ENCODE data around the gene LHFPL3.

Gene LHFPL3

DNA sequence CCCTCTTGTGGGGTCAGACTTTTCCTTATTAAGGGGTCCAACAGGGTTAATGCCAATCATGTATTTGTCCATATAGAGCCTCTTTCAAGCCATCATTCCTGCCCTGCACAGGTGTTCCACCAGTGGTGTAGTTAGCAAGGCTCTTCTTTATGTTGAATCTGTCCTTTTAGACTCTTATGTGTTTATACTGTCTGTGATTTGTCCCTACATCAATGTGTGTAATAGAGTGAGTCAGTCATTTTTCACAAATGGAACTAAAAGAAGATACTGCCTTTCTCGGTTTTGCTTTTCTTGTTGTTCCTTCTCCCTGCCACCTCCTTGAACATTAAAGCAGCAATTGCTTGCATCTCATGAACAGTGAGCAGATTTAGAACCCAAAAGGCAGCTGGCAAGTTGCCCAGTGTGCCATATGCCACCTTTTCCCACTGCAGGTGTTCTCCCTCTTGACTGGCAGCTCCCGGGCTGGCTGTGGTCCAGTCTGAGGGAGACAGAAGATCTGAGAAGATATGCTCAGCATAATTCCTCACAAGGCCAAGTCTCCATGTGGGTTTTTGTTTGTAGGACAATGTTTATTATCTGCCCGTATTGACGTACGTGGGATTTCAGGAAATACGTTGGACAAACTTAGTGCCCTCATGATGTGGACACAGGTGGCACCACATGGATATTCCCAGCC is 154.1 kb downstream of the LHFPL3 start:
- Mint-ChIP-seq H3K27ac (no peak overlapping the region), H3K4me1 (ENCODE audit: low read depth) (no peaks in the 10 kb centered on the region), H3K9me3 (no peaks in the 10 kb centered on the region), H3K4me3 (no peak overlapping the region), H3K36me3 (ENCODE audit: low read depth) (no peaks in the 10 kb centered on the region), H3K27me3 (ENCODE audit: low read depth) (no peaks in the 10 kb centered on the region)

DNA sequence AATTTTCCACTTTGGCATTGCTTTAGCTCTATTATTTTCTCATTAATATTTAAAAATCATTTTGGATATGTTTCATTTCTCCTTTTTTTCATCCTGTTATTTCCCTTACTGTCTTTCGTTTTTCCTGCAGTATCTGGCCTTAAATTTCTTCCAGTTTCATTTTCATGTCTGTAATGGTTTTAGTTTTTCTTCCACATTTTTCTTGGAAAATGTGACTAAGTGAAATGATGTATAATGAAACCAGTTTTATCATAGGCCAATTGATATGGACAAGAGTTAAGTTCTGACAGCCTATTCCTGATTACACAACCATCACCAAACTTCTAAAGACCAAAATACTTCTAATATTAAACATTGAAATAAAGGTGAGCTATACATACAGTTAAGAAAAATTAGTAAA is 158.5 kb downstream of the LHFPL3 start:
- Mint-ChIP-seq H3K27ac (no peak overlapping the region), H3K9me3 (no peaks in the 10 kb centered on the region), H3K4me1 (ENCODE audit: low read depth) (no peaks in the 10 kb centered on the region), H3K27me3 (ENCODE audit: low read depth) (no peaks in the 10 kb centered on the region), H3K4me3 (no peak overlapping the region), H3K36me3 (ENCODE audit: low read depth) (no peaks in the 10 kb centered on the region)

DNA sequence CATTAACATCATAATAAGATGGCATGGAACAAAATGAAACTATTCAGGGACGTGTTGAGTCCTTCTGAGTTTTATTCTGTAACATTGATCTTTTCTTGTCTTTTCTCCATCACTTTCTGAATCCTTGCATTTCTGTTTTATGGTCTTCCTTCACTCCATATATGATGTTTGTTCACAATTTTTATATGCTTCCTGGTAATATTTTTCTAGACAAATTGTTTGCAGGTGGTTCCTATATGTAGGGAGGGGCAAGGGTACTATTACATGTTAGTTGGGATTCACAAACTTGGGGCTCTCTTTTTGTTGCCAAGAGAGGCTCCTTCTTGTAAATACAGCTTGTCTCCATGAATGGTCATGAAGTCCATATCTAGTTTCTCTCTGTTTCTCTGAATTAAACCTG is 159.2 kb downstream of the LHFPL3 start:
- no peaks in the 10 kb centered on the region for H3K27me3 Mint-ChIP-seq (ENCODE audit: low read depth)

DNA sequence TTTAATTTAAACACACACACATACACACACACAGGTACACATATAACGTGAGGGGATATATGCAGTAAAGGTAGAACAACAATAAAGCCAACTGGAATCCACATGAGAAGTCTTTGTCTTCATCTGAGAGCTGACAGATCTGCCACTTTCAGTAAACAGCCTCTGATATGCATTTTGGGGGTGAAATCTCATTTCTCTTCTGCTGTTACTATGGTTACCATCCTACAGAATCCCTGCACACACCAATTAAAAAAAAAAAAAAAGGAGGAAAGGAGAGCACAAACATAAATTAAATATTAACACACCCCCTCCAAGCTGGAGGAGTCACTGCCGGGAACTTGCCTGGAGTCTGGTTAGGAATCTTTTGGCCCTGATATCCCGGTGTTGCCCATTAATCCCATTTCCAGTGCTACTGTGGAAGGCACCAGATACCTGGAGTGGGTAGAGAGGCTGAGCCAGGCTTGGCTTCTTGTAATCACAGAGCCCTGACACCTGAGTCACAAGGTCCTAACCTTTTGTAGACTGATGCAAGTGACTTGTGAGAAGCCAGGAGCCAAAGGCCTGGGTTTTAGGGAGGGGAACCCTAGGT is 169.1 kb downstream of the LHFPL3 start:
- Mint-ChIP-seq H3K4me1 (ENCODE audit: low read depth) (no peaks in the 10 kb centered on the region), H3K9me3 (no peaks in the 10 kb centered on the region), H3K27ac (no peak overlapping the region), H3K27me3 (ENCODE audit: low read depth) (no peaks in the 10 kb centered on the region), H3K4me3 (no peak overlapping the region), H3K36me3 (ENCODE audit: low read depth) (no peaks in the 10 kb centered on the region)

More for the DNA sequence above, 159.2 kb downstream of the LHFPL3 start:
- no peaks in the 10 kb centered on the region for H3K36me3 Mint-ChIP-seq (ENCODE audit: low read depth)
- no peak overlapping the region for H3K27ac Mint-ChIP-seq
- no peaks in the 10 kb centered on the region for H3K4me1 Mint-ChIP-seq (ENCODE audit: low read depth)
- H3K9me3 Mint-ChIP-seq, result no peaks in the 10 kb centered on the region
- H3K4me3 Mint-ChIP-seq, result no peak overlapping the region

DNA sequence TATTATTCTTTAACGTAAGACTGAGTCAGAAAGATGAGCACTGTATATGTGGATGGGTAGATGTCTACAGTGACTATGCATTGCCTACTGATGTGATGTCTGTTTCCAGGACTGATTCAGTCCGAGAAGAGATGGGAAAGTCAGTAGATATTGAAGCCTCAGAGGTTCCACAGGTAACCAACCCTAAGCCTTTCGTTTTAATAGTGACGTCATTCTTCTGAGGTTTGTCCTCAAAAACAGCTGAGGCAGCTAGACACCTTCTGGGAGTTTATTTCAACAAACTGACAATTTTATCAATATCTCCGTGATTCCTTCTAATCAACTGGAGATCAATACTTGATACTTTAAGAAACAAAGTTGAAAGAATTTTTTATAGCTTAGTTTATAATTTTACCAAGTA is 171.6 kb downstream of the LHFPL3 start:
- Mint-ChIP-seq H3K4me3 (no peak overlapping the region), H3K4me1 (ENCODE audit: low read depth) (no peaks in the 10 kb centered on the region), H3K36me3 (ENCODE audit: low read depth) (no peaks in the 10 kb centered on the region), H3K9me3 (no peaks in the 10 kb centered on the region), H3K27ac (no peak overlapping the region), H3K27me3 (ENCODE audit: low read depth) (no peaks in the 10 kb centered on the region)

DNA sequence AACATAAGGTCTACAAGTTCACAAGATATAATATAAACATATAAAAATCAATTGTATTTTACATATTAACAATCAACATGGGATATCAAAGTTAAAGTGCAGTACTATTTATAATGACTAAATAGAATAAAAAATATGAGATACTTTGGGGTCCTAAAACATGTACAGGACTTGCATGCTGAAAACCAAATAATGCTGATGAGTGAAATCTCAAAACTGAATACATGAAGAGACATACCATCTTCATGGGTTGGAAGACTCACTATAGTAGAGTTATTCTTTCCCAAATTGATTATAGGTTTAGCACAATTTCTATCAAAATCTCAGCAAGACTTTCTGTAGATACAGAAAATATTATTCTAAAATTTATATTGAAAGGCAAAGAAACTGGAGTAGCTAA is 181.5 kb downstream of the LHFPL3 start:
- Mint-ChIP-seq H3K4me1 (ENCODE audit: low read depth) (no peaks in the 10 kb centered on the region), H3K27me3 (ENCODE audit: low read depth) (no peaks in the 10 kb centered on the region), H3K4me3 (no peak overlapping the region), H3K27ac (no peak overlapping the region), H3K36me3 (ENCODE audit: low read depth) (no peaks in the 10 kb centered on the region), H3K9me3 (no peaks in the 10 kb centered on the region)

DNA sequence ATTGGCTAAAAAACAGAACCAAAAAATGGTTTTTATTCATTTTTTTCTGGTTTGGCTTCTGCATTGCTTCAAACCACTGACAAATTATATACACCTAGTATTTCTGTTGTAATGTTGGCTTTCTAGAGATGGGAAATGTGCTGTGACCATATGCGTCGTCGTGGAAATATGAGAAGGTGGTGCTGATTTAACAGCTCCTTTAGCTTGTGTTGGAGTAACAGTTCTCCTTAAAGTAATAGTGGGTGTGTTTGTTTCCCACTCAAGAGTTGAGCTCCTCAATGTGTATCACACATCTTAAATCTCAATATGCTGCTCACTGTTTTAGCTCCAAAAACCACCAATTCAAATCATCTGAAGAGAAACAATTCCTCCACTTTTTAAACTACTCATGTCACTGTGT is 196.4 kb downstream of the LHFPL3 start:
- H3K36me3 Mint-ChIP-seq (ENCODE audit: low read depth), result no peaks in the 10 kb centered on the region
- no peaks in the 10 kb centered on the region for H3K4me1 Mint-ChIP-seq (ENCODE audit: low read depth)
- H3K4me3 Mint-ChIP-seq, result no peak overlapping the region
- H3K27ac Mint-ChIP-seq, result no peak overlapping the region
- no peaks in the 10 kb centered on the region for H3K9me3 Mint-ChIP-seq
- no peaks in the 10 kb centered on the region for H3K27me3 Mint-ChIP-seq (ENCODE audit: low read depth)

DNA sequence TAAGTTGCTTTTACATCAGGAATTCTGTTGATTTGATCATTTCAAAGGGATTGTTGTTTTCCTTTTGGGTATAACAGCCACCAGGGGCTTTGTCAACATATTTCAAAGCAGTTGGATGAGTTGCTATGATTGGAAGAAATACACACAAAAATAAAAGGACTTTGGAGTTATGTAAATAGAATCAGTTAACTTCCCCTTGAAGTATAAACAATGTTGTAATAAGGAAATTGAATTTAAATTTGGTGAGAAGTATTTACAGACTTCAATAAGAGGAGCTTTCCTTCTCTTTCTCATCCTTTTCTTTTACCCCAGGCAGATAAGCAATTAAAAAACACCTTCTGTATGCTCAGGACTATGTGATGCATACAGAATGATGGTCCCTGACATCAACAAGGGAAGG is 199.7 kb downstream of the LHFPL3 start:
- no peaks in the 10 kb centered on the region for H3K36me3 Mint-ChIP-seq (ENCODE audit: low read depth)
- H3K27ac Mint-ChIP-seq, result no peak overlapping the region
- H3K4me3 Mint-ChIP-seq, result no peak overlapping the region
- H3K27me3 Mint-ChIP-seq (ENCODE audit: low read depth), result no peaks in the 10 kb centered on the region
- H3K9me3 Mint-ChIP-seq, result no peaks in the 10 kb centered on the region
- H3K4me1 Mint-ChIP-seq (ENCODE audit: low read depth), result no peaks in the 10 kb centered on the region

DNA sequence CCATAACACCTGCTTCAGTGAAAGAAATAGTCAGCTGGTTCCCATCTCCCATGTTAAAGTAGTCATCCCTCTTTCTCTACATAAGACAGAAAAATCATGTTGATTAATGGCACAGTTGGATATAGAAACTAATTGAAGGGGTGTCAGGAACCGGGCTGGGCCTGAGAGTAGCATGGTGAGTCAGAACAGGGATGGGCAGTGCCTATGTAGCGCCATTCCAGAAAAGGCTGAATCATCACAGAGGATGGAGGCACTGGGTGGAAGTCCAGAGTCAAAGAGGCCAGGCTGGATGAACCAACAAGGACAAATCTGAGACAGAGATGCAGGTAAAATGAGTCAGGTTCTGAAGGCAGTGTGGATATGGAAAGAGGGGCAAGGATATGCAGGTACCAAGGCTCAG is 201.2 kb downstream of the LHFPL3 start:
- Mint-ChIP-seq H3K4me1 (ENCODE audit: low read depth) (no peaks in the 10 kb centered on the region), H3K36me3 (ENCODE audit: low read depth) (no peaks in the 10 kb centered on the region), H3K9me3 (no peaks in the 10 kb centered on the region), H3K27me3 (ENCODE audit: low read depth) (no peaks in the 10 kb centered on the region), H3K27ac (no peak overlapping the region), H3K4me3 (no peak overlapping the region)

DNA sequence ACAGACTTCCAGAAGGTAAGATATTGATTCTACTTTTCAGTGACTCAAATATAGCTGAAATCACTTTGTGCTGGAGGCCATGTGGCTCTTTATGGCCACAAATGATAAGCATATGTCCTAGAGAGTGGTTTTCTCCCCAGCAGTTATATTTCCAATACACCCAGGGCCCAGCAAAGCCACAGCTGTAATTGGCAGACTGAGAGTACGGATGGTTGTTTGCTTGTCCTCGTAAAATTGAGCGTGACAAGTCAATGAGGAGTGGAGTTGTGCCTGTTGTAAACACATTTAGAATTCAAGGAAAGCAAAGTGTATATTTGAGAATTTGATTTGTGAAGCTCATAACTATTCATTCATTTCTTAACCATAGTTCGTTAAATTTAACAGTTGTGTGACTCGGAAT is 201.8 kb downstream of the LHFPL3 start:
- Mint-ChIP-seq H3K36me3 (ENCODE audit: low read depth) (no peaks in the 10 kb centered on the region), H3K4me3 (no peak overlapping the region), H3K27ac (no peak overlapping the region), H3K9me3 (no peaks in the 10 kb centered on the region), H3K4me1 (ENCODE audit: low read depth) (no peaks in the 10 kb centered on the region), H3K27me3 (ENCODE audit: low read depth) (no peaks in the 10 kb centered on the region)

DNA sequence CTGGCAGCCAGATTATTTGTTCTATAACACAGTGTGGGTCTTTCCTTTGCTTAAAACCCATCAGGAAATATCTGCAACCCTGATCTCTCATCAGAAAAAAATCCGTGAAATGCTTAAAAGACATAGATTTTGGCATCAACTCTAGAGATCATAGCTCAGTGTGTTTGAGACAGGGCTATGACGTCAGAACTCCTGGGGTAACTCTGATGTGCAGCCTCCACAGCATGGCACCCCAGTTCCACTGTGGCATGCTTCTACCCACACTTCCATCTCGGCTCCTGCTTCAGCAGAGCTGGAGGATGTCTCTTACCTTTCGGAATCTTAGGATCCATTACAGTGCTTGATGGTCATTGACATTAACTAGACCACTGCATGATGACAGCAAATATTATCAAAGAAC is 205.7 kb downstream of the LHFPL3 start:
- no peaks in the 10 kb centered on the region for H3K27me3 Mint-ChIP-seq (ENCODE audit: low read depth)
- no peak overlapping the region for H3K4me3 Mint-ChIP-seq
- no peaks in the 10 kb centered on the region for H3K4me1 Mint-ChIP-seq (ENCODE audit: low read depth)
- H3K9me3 Mint-ChIP-seq, result no peaks in the 10 kb centered on the region
- H3K27ac Mint-ChIP-seq, result no peak overlapping the region
- no peaks in the 10 kb centered on the region for H3K36me3 Mint-ChIP-seq (ENCODE audit: low read depth)

DNA sequence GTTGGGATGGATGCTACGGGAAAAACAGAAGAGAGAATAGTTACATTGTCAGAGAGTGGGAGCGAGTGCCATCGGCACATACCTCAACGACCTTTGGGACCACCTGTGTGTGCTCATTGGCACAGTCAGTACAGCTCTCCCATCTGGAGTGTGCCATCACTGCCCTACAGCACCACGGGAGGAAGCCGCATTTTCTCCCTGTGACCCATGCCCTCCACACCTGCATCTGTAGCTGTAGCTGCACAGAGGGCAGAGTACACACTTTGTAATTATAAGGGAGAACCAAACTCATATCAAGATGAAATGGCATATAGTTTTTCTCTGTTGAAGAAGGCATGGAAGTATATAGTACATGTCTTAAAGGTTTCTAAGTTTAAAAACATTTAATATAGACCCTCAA is 207.4 kb downstream of the LHFPL3 start:
- no peak overlapping the region for H3K27ac Mint-ChIP-seq
- no peaks in the 10 kb centered on the region for H3K36me3 Mint-ChIP-seq (ENCODE audit: low read depth)
- H3K9me3 Mint-ChIP-seq, result no peaks in the 10 kb centered on the region
- H3K4me1 Mint-ChIP-seq (ENCODE audit: low read depth), result no peaks in the 10 kb centered on the region
- H3K27me3 Mint-ChIP-seq (ENCODE audit: low read depth), result no peaks in the 10 kb centered on the region
- H3K4me3 Mint-ChIP-seq, result no peak overlapping the region

DNA sequence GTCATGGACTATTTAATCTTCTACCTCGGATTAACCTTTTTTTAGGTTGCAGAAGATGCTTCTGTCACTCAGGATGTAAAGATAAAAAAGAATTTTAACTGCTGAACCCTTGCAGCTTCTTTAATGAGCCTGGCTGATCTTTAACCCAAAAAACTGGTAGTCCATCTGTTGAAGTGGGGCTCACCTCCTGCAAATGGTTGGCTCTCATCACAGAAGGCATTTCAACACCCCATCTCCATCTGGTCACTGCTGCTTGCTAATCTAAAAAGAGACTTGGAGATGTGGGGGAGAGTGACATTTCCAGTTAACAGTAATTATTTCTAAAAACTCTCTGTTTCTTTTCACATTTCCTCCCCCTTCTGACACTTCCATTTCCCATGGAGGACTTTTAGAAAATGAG is 208.6 kb downstream of the LHFPL3 start:
- H3K4me3 Mint-ChIP-seq, result no peak overlapping the region
- no peaks in the 10 kb centered on the region for H3K9me3 Mint-ChIP-seq
- H3K36me3 Mint-ChIP-seq (ENCODE audit: low read depth), result no peaks in the 10 kb centered on the region
- H3K4me1 Mint-ChIP-seq (ENCODE audit: low read depth), result no peaks in the 10 kb centered on the region
- no peak overlapping the region for H3K27ac Mint-ChIP-seq
- H3K27me3 Mint-ChIP-seq (ENCODE audit: low read depth), result no peaks in the 10 kb centered on the region

DNA sequence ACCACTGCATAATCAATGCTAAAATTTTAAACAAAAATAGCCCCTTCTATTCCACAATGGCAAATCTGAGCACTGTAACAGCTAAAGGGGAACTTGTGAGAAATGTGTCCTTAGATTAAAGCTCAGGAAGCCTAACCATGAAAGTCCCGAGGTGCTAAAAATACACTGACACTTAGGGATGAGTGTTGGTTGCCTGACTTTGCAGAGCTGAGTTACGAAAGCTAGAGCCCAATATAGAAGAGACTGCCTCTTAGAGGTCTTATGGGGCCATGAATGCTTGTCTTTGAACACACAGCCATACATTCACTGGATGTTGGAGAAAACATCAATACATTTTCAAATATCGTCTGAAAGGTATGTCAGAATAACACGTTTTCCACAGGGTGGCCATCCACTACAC is 209.7 kb downstream of the LHFPL3 start:
- H3K36me3 Mint-ChIP-seq (ENCODE audit: low read depth), result no peaks in the 10 kb centered on the region
- no peak overlapping the region for H3K4me3 Mint-ChIP-seq
- H3K9me3 Mint-ChIP-seq, result no peaks in the 10 kb centered on the region
- no peak overlapping the region for H3K27ac Mint-ChIP-seq
- H3K4me1 Mint-ChIP-seq (ENCODE audit: low read depth), result no peaks in the 10 kb centered on the region
- no peaks in the 10 kb centered on the region for H3K27me3 Mint-ChIP-seq (ENCODE audit: low read depth)

DNA sequence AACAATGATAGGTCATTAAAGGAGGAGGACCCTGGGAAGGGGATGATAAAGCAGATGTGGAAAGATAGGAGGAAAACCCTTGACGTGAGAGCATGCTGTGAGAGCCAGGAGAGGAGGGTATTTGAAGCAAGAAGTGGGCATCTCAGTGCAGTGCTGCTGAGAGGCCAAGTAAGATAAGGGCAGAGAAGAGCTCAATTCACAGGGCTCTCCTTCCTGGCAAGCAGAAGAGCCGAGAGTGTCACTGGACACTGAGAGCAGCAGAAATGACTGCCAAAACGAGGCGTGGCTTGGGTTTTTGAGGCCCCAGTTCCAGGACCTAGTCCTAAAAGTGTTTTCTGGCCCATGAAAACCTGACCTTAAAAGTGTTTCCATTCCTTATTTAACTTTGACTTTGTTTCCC is 213.5 kb downstream of the LHFPL3 start:
- H3K9me3 Mint-ChIP-seq, result no peaks in the 10 kb centered on the region
- no peaks in the 10 kb centered on the region for H3K4me1 Mint-ChIP-seq (ENCODE audit: low read depth)
- H3K4me3 Mint-ChIP-seq, result no peak overlapping the region
- no peak overlapping the region for H3K27ac Mint-ChIP-seq
- no peaks in the 10 kb centered on the region for H3K36me3 Mint-ChIP-seq (ENCODE audit: low read depth)
- H3K27me3 Mint-ChIP-seq (ENCODE audit: low read depth), result no peaks in the 10 kb centered on the region

DNA sequence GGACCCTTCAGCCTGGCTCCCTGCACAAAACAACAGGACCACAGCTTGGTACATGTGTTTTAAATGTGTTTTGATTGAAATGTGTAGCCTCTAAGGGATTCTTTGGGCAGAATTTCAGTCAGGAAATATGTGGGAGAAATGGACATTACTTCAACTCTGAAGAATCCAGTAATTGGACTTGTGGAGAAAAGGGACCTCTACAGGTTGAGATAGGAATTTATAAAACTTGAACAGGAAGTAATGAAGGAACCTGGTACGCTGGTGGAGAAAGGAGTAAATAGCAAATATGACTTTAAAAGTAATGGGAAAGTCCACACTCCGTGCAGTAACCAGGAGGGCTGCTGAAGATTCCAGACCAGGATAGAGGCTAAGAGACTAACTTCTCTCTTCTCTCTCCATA is 220.5 kb downstream of the LHFPL3 start:
- Mint-ChIP-seq H3K4me3 (no peak overlapping the region), H3K27ac (no peak overlapping the region), H3K4me1 (ENCODE audit: low read depth) (no peaks in the 10 kb centered on the region), H3K36me3 (ENCODE audit: low read depth) (no peaks in the 10 kb centered on the region), H3K27me3 (ENCODE audit: low read depth) (no peaks in the 10 kb centered on the region), H3K9me3 (no peaks in the 10 kb centered on the region)
